GM12872 (cell line): ENCODE measurements around the gene CARF.

Source experiments
- CTCF ChIP-seq: IDR thresholded peaks from 3 replicates; pipeline ENCODE4 v1.5.1; 2011; ENCODE audit warnings: low read depth, mild to moderate bottlenecking, low read length, moderate library complexity; ENCODE audit not compliant: insufficient read depth

CARF gene

GRCh38 chr2:202933139-202933510, 21.1 kb downstream of the CARF start:
- no peak for TF ChIP-seq CTCF

GRCh38 chr2:202933958-202934357, 21.9 kb downstream of the CARF start:
- TF ChIP-seq CTCF = no peak

GRCh38 chr2:202934456-202934855, 22.4 kb downstream of the CARF start:
- TF ChIP-seq CTCF = no peak

- TF ChIP-seq CTCF = no peak
Measured at GRCh38 chr2:202938960-202939359, 26.9 kb downstream of the CARF start.

- no peak for TF ChIP-seq CTCF
Measured at GRCh38 chr2:202941771-202942170, 29.7 kb downstream of the CARF start.

GRCh38 chr2:202944408-202944807, 32.3 kb downstream of the CARF start:
- no peak for TF ChIP-seq CTCF

- no peak for TF ChIP-seq CTCF
Measured at GRCh38 chr2:202944816-202945215, 32.7 kb downstream of the CARF start.

GRCh38 chr2:202945497-202945896, 33.4 kb downstream of the CARF start:
- no peak for TF ChIP-seq CTCF
